Gastroesophageal sphincter (tissue), 3 donors: ENCODE measurements around the gene PLCB1.

Experiments
- CTCF ChIP-seq, 4 experiments: fragments of 200-600 bp in 2 of 4; fragments of 450-650 bp in 2 of 4; sonication (generic) in 1 of 4; IDR thresholded peaks; one replicate each; pipeline ENCODE4 v1.5.1; 2017 to 2019; ENCODE audit warnings: antibody characterized with exemption in 4 of 4, mild to moderate bottlenecking in 2 of 4, moderate library complexity in 2 of 4
- EP300 ChIP-seq: sonication (generic); formaldehyde crosslinking; IDR thresholded peaks from one replicate; pipeline ENCODE4 v1.6.1; 2017; ENCODE audit warnings: antibody characterized with exemption, mild to moderate bottlenecking
- POLR2A ChIP-seq, 2 donors: fragments of 450-650 bp; IDR thresholded peaks; one replicate each; pipeline ENCODE4 v1.6.1; 2017; ENCODE audit warnings: antibody characterized with exemption in 2 of 2, mild to moderate bottlenecking in 2 of 2, moderate library complexity in 1 of 2
- POLR2AphosphoS5 ChIP-seq: sonication (generic); formaldehyde crosslinking; IDR thresholded peaks from one replicate; pipeline ENCODE4 v1.6.1; 2017; ENCODE audit warnings: antibody characterized with exemption

- TF ChIP-seq CTCF (IDR thresholded peaks at IDR 0.05) (no peak), POLR2AphosphoS5 (no peak), POLR2A (IDR thresholded peaks at IDR 0.05) (no peak), EP300 (no peak)
Observed at GRCh38 chr20:8470156-8470555, 338.1 kb downstream of the PLCB1 start.
